SK-N-SH (cell line): ENCODE measurements around the gene GNPAT. TPM values are rescaled to one million over a fixed set of nuclear protein-coding genes. Genes with fewer than 3 reads are reported as not detected.

Experiments
- CTCF ChIA-PET: fragments of 300-600, 350-600 bp; formaldehyde crosslinking; extraction: SDS; loops from one replicate; lab custom pipeline; 2021; lab: Yijun Ruan, JAX
- POLR2A ChIA-PET: fragments of 350-600 bp; sonication (Branson Sonifier 250); formaldehyde crosslinking; extraction: SDS; loops from one replicate; lab custom pipeline; 2020; ENCODE audit warnings: antibody characterized with exemption, inconsistent platforms; lab: Yijun Ruan, JAX
- DNase-seq: peaks from one replicate; pipeline ENCODE4 v3.0.0; 2012
- H2AFZ ChIP-seq: fragments of 200-600 bp; sonication (generic); 2 replicates; pipeline ENCODE4 v1.8.1; 2016; ENCODE audit warnings: antibody characterized with exemption, mild to moderate bottlenecking, low read depth
- H3F3A ChIP-seq: fragments of 200-600 bp; sonication (generic); replicated peaks from 2 replicates; pipeline ENCODE3; 2016; ENCODE audit warnings: antibody characterized with exemption, mild to moderate bottlenecking; ENCODE audit not compliant: insufficient read depth
- H3K27ac ChIP-seq, 2 experiments: fragments of 200-500 bp in 1 of 2; fragments of 200-600 bp in 1 of 2; sonication (Bioruptor generic) in 1 of 2; sonication (generic), shearing (Covaris generic) in 1 of 2; 2 replicates each; pipeline versions ENCODE4 v1.5.1 to v1.6.1; 2014 to 2016; ENCODE audit warnings: low read depth in 2 of 2, inconsistent platforms in 1 of 2, low read length in 1 of 2, mild to moderate bottlenecking in 1 of 2, mixed read lengths in 1 of 2
- H3K27me3 ChIP-seq: fragments of 200-600 bp; sonication (generic), shearing (Covaris generic); 2 replicates; pipeline ENCODE4 v1.6.1; 2016; ENCODE audit warnings: mixed run types; ENCODE audit not compliant: insufficient read depth
- H3K36me3 ChIP-seq, 2 experiments: fragments of 200-500 bp in 1 of 2; fragments of 200-600 bp in 1 of 2; sonication (Bioruptor generic) in 1 of 2; sonication (generic) in 1 of 2; replicated peaks in 1 of 2; 2 replicates each; pipeline versions ENCODE3 to v1.5.1; 2014 to 2016; ENCODE audit warnings: low read length in 1 of 2, mild to moderate bottlenecking in 1 of 2; ENCODE audit not compliant: insufficient read depth in 2 of 2, control insufficient read depth in 1 of 2
- H3K4me1 ChIP-seq, 2 experiments: fragments of 200-500 bp in 1 of 2; fragments of 200-600 bp in 1 of 2; sonication (Bioruptor generic) in 1 of 2; sonication (generic), shearing (Covaris generic) in 1 of 2; 2 replicates each; pipeline versions ENCODE4 v1.5.1 to v1.6.1; 2014 to 2016; ENCODE audit warnings: low read depth in 1 of 2, low read length in 1 of 2, mixed run types in 1 of 2; ENCODE audit not compliant: insufficient read depth in 2 of 2, control insufficient read depth in 1 of 2
- H3K4me2 ChIP-seq: fragments of 200-600 bp; sonication (generic), shearing (Covaris generic); 2 replicates; pipeline ENCODE4 v1.6.1; 2017; ENCODE audit warnings: mixed run types
- H3K4me3 ChIP-seq, 2 experiments: fragments of 200-500 bp in 1 of 2; fragments of 200-600 bp in 1 of 2; sonication (Bioruptor generic) in 1 of 2; sonication (generic), shearing (Covaris generic) in 1 of 2; 2 replicates each; pipeline versions ENCODE4 v1.5.1 to v1.8.1; 2014 to 2016; ENCODE audit warnings: low read depth in 2 of 2, inconsistent platforms in 1 of 2, low read length in 1 of 2, mild to moderate bottlenecking in 1 of 2, mixed read lengths in 1 of 2, moderate library complexity in 1 of 2
- H3K79me2 ChIP-seq: fragments of 200-600 bp; sonication (generic); 2 replicates; pipeline ENCODE4 v1.8.1; 2017; ENCODE audit warnings: mild to moderate bottlenecking; ENCODE audit not compliant: insufficient read depth
- H3K9ac ChIP-seq: fragments of 200-600 bp; sonication (generic); 2 replicates; pipeline ENCODE4 v1.6.1; 2017; ENCODE audit warnings: mixed run types
- H3K9me2 ChIP-seq: fragments of 200-600 bp; sonication (generic); 2 replicates; pipeline ENCODE4 v1.6.1; 2017; ENCODE audit warnings: mixed run types
- H3K9me3 ChIP-seq: fragments of 200-600 bp; sonication (generic); 2 replicates; pipeline ENCODE4 v1.6.1; 2017; ENCODE audit warnings: mixed run types, mild to moderate bottlenecking, moderate library complexity
- H4K20me1 ChIP-seq: fragments of 200-600 bp; sonication (generic); 2 replicates; pipeline ENCODE4 v1.6.1; 2017; ENCODE audit warnings: mild to moderate bottlenecking, mixed run types; ENCODE audit not compliant: insufficient read depth
- CHD2 ChIP-seq: fragments of 150-350 bp; IDR thresholded peaks from 2 replicates; pipeline ENCODE4 v1.6.1; 2018; ENCODE audit warnings: low read length; ENCODE audit not compliant: partially characterized antibody
- ELF1 ChIP-seq: IDR thresholded peaks from 2 replicates; pipeline ENCODE4 v1.4.0; 2012
- FOXJ3 ChIP-seq: sonication (generic); formaldehyde crosslinking; IDR thresholded peaks from 2 replicates; pipeline ENCODE4 v1.5.1; 2020; ENCODE audit warnings: mild to moderate bottlenecking, missing genetic modification reagents
- MXI1 ChIP-seq: IDR thresholded peaks from 2 replicates; pipeline ENCODE4 v1.6.1; 2012; ENCODE audit warnings: mild to moderate bottlenecking, low read depth, low read length, improper control_type of control experiment
- NFIC ChIP-seq: IDR thresholded peaks from 2 replicates; pipeline ENCODE4 v1.4.0; 2012; ENCODE audit warnings: borderline replicate concordance
- POLR2AphosphoS5 ChIP-seq: IDR thresholded peaks from 2 replicates; pipeline ENCODE4 v1.6.1; 2012; ENCODE audit warnings: low read depth, low read length
- RCOR1 ChIP-seq: fragments of 150-350 bp; IDR thresholded peaks from 2 replicates; pipeline ENCODE4 v1.6.1; 2017; ENCODE audit warnings: antibody characterized with exemption, low read length
- SMC3 ChIP-seq: IDR thresholded peaks from 2 replicates; pipeline ENCODE4 v1.6.1; 2012; ENCODE audit warnings: low read depth, low read length, improper control_type of control experiment
- TAF1 ChIP-seq: IDR thresholded peaks from 2 replicates; pipeline ENCODE4 v1.6.1; 2012; ENCODE audit warnings: low read depth, mild to moderate bottlenecking, low read length, moderate library complexity, borderline replicate concordance
- USF1 ChIP-seq: IDR thresholded peaks from 2 replicates; pipeline ENCODE4 v1.4.0; 2012; ENCODE audit warnings: low read depth, borderline replicate concordance
- YY1 ChIP-seq: IDR thresholded peaks from 2 replicates; pipeline ENCODE4 v1.4.0; 2012; ENCODE audit warnings: low read depth, mild to moderate bottlenecking
- WGBS: methylation state at CpG from one replicate; pipeline ENCODE4 v1.1.6; 2017; ENCODE audit warnings: low lambda C conversion rate; 5-methylcytosine and 5-hydroxymethylcytosine counted together
- polyA plus RNA-seq, 3 experiments: library from polyadenylated mRNA; depleted of rRNA; stranded (reverse); fragments of >200 nt; gene quantifications; 2 replicates each; pipeline ENCODE4 v1.2.3, GENCODE V29; 2012
- small RNA-seq, 7 experiments: library from RNA; depleted of rRNA; stranded (forward); fragments of <200 nt; gene quantifications; one replicate each; pipeline ENCODE3, GENCODE V24; 2012
- TF ChIP-seq, protein P1 (sequence below): fragments of 150-350 bp; IDR thresholded peaks from 2 replicates; pipeline ENCODE4 v1.6.1; 2017; ENCODE audit warnings: antibody characterized with exemption, low read length, low read depth, borderline replicate concordance

The GNPAT gene
- polyA plus RNA-seq, 1 of the 3 experiments (the other 2 are of a cell fraction) = 14.7 TPM

DNA sequence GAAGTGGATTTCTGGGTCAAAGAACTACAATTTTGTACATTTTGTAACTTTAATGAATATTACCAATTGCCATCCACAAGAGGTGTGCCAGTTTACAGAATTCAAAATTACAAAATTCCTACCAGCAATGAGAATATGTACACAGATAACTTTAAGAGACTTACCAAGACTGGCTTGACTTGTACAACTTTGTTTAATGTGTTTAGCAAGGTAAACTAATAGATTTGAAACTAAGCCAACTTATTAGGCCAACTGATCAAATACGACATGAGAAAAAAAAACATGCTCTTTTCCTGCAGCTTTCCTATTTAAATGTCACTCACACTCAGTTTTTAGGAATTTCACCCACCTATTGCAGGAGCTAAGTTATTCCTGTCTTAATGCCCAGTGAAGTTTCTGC is 85.2 kb downstream of the GNPAT start:
- 63% methylated on average over 1 of the region's 1 CpG for WGBS
- Histone ChIP-seq H3K36me3 (peaks cover 0 to 3% of the 10 kb centered on the region in 2 experiments), H3K9me2 (no peaks in the 10 kb centered on the region), H3K27ac (no peak overlapping the region), H2AFZ (no peak overlapping the region), H3K27me3 (no peaks in the 10 kb centered on the region), H3K4me1 (no peaks in the 10 kb centered on the region), H4K20me1 (no peaks in the 10 kb centered on the region), H3K9ac (no peak overlapping the region), H3K9me3 (no peaks in the 10 kb centered on the region), H3K4me3 (no peak overlapping the region), H3K4me2 (no peak overlapping the region), H3K79me2 (no peaks in the 10 kb centered on the region; the same call in 1 of the 2 replicates), H3F3A (no peaks in the 10 kb centered on the region)
- ChIA-PET CTCF (no interaction called here), POLR2A (no interaction called here)
- TF ChIP-seq POLR2AphosphoS5 = no peak
- TF ChIP-seq NFIC = no peak
- no peak for TF ChIP-seq TAF1
- no peak for TF ChIP-seq SMC3
- TF ChIP-seq ELF1 = no peak
- TF ChIP-seq YY1 = no peak
- TF ChIP-seq CHD2 = no peak
- TF ChIP-seq, protein P1, sequence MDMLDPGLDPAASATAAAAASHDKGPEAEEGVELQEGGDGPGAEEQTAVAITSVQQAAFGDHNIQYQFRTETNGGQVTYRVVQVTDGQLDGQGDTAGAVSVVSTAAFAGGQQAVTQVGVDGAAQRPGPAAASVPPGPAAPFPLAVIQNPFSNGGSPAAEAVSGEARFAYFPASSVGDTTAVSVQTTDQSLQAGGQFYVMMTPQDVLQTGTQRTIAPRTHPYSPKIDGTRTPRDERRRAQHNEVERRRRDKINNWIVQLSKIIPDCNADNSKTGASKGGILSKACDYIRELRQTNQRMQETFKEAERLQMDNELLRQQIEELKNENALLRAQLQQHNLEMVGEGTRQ = no peak
- no peak for TF ChIP-seq FOXJ3
- TF ChIP-seq MXI1 = no peak
- TF ChIP-seq USF1 = no peak
- no peak for TF ChIP-seq RCOR1
- DNase-seq = no peak

Small RNA genes lying within 50 kb of the gene (small RNA-seq; reads per million reads assigned to genes)
- gene RNA5SP80 = 0 reads per million in 7 experiments

Other genes with a start within 250 kb of the GNPAT start
- gene FAM89A, start 201.0 kb upstream of the GNPAT start, polyA plus RNA-seq (2012; rRNA removed) = 2.7 and 3.9 TPM in 2 replicates
- gene TRIM67, start 79.2 kb upstream of the GNPAT start, polyA plus RNA-seq (2012; rRNA removed) = not detected in 2 replicates
- gene EXOC8, start 96.6 kb downstream of the GNPAT start, polyA plus RNA-seq (2012; rRNA removed) = 2.1 and 2.5 TPM in 2 replicates
- gene SPRTN, start 97.1 kb downstream of the GNPAT start, polyA plus RNA-seq (2012; rRNA removed) = 13.4 and 17.3 TPM in 2 replicates
- gene EGLN1, start 181.1 kb downstream of the GNPAT start, polyA plus RNA-seq (2012; rRNA removed) = 10.7 and 14.3 TPM in 2 replicates